Limb (tissue), 2 donors: ENCODE results near the gene NFIB.

Experiments used
- DNase-seq, 2 donors: peaks; one replicate each; pipeline ENCODE4 v3.0.0-alpha.2; 2016; ENCODE audit errors: extremely low spot score in 2 of 2

The NFIB gene

DNA sequence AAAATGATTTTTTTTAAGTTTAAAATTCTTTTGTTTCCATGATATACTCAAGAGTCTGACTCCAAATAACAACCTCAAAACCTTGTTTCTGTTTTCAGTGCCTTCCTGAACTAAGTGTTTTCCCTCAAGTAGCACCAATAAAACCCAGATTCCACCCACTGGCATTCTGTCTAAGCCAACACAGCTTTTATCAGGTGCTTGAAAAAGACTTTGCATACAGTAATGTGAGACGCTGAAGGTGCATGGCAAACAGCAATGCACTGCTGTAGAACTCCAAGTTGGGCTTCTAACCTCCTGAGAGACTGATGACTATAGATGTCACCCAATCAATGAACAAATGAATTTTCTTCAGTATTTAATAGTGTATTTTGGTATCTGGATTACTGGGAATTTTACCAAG lies 95.7 kb downstream of the NFIB start:
- no peak for DNase-seq

DNA sequence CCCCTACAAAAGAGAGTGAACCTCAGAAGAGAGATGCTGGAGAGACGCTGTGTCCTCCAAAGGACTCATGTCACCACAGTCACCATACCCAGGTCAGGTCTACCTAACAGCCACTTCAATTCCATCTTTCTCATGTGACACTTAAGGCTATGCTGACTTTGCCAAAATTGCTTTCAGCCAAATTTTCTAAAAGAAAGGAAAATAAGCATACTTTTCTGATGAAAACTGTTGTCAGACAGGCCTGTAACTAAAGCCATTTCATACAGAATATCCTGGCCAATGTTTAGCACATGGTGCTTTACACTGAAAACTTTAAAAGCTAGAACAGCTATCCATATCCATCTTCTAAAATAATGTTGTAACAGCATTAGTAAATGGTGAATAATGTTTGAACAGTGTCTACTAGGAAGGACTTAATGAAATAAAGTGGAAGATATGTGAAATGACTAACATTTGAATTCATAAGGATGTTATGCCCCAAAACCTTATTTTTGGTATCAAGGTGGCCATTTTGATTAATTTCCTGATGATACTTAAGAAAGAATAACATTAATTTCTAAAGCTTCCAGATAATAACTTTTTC lies 97.2 kb downstream of the NFIB start:
- DNase-seq, result no peak

- DNase-seq, result no peak
Measured at GRCh38 chr9:14215614-14216013, 98.3 kb downstream of the NFIB start.

DNA sequence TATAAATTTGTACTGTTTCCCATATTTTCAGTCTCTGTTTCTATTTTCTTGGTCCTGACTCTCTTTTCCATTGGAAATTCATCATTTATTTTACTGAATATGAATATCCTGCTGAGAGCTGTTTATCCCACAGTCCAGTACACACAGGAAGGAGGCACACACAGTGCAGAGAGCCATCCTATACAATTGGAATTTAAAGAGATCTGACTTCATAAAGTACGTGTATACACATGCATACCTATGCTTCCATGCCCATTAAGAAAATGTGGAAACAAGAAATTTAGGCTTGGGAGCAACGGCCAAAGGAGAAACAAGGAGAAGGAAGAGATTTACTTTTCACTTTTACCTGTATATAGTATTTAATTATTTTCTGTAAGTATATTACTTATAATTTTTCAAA lies 99.2 kb downstream of the NFIB start:
- no peak for DNase-seq

DNA sequence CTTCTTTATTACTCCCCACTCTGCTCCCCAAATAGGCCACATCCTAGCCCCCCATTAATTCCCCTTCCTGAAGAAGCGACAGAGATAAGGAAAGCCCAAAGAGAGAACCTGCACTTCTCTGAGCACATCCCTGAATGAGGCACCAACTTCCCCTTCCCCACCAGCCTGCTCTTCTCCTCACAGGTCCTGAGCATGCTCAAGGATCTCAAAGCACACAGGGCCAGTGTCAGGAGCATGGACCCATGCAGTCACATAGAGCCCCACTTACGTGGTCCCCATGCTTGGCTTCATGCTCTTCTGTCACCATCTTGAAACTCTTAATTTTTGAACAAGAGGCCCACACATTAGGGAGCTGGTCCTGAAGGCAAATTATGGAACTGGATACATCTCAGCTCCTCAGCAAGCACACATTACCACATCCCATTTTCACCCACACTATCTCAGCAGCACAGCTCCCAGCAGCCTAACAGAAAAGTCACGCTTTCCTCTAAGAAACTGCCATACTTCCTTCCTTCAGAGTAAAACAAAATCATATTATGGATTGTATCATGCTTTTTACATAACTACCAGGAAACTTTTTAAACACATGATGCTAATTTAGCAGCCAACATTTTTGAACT lies 99.8 kb downstream of the NFIB start:
- DNase-seq, result no peak

DNA sequence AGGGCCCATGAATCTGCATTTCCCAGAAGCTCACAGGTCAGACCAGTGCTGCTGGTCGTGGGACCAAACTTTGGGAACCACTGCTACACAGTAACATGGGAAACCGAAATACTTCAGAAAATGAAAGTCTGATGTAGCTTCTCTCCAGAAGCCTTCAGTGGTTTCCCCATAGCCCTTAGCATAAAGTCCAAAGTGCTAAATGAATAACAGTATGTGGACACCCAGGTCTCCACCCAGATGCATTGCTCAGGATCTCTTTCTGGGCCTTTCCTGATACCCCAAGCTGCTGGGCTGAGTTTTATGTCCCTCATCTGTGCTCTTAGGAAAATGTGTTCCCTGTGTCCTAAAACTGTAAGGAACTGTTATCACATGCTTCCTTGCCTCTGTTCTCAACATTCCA lies 100.4 kb downstream of the NFIB start:
- DNase-seq, result no peak

- no peak for DNase-seq
Measured at GRCh38 chr9:14212697-14213420, 101.1 kb downstream of the NFIB start.

- DNase-seq, result no peak
Measured at GRCh38 chr9:14212077-14212476, 101.9 kb downstream of the NFIB start.

GRCh38 chr9:14211564-14211963 lies 102.4 kb downstream of the NFIB start:
- no peak for DNase-seq

- no peak for DNase-seq
Measured at GRCh38 chr9:14210428-14210827, 103.5 kb downstream of the NFIB start.

GRCh38 chr9:14209399-14210345 lies 104.3 kb downstream of the NFIB start:
- DNase-seq, result no peak

DNA sequence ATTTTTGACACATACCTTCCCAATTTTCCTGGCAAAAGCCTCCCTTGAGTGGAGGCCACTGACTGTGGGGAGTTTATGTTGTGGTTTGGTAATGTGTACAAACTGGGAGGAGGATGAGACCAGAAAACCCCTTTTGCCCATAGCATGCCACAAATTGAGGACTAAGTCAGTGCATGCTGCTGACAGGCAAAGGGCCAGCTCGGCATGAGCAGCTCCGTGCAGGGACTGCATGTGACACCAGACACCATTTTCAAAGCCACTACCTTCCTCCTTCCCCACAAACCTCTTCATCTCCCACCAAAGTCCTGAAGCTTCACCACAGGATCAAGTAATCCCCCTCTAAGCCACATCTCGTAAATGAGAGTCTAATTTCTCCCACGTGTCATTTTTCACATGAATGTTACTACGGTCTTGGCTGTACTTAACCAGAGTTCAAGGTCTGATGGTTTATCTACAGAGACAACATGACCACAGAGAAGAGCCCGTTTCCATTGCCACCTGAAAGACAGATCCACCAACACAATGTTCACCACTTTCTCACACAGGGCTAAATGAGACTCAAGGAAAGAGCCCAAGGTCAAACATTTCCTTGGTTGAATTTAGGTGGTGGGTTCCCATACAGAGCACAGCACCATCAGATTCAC lies 106.5 kb downstream of the NFIB start:
- no peak for DNase-seq

DNA sequence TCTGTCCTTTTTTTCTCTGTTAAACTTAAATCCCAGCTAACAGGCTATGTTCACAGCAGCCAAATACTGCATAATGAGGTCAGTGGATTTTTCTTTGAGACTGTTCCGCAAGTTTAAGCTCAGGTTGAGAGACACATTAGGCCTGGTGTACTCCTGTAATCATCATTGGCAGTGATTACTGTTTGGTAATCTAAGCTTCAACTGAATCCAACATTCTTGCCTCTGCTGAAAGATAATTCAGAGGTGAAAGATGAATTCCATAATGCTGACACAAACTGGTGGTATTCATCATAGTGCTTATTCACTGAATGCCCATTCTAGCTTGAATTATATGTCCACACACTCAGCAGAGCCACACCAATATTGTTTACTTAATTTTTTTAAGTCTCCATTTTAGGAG lies 108.5 kb downstream of the NFIB start:
- no peak for DNase-seq

GRCh38 chr9:14203356-14204056 lies 110.4 kb downstream of the NFIB start:
- DNase-seq, result no peak

DNA sequence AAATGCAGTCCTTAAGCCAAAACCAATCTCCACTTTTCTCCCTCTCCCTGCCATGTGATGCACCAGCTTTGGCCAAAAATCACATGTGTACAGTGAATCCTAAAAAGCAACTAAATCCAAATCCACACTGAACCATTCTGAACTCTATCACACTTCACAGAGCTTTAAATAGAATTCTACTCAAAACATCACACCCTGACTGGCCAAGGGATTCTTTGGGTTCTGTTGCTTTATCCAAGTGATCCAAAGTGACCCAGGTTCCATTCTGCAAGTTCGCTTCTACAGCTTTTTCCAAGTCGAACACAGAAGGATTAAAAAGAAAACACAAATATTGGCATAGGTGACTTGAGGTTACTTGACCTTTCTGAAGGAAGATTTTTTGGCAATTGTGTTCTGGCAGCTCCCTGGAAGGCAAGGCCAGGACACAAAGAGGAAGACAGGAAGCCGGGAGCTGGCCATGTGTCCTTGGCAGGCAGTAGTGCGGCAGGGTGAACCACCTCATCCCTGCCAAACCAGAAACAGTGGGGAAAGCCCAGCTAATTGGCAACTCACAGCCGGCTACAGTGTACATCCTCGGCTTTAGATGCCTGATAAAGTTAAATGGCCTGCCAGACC lies 115.0 kb downstream of the NFIB start:
- DNase-seq, result no peak

GRCh38 chr9:14198047-14198840 lies 115.7 kb downstream of the NFIB start:
- DNase-seq, result no peak

- no peak for DNase-seq
Measured at GRCh38 chr9:14197325-14197858, 116.5 kb downstream of the NFIB start.

DNA sequence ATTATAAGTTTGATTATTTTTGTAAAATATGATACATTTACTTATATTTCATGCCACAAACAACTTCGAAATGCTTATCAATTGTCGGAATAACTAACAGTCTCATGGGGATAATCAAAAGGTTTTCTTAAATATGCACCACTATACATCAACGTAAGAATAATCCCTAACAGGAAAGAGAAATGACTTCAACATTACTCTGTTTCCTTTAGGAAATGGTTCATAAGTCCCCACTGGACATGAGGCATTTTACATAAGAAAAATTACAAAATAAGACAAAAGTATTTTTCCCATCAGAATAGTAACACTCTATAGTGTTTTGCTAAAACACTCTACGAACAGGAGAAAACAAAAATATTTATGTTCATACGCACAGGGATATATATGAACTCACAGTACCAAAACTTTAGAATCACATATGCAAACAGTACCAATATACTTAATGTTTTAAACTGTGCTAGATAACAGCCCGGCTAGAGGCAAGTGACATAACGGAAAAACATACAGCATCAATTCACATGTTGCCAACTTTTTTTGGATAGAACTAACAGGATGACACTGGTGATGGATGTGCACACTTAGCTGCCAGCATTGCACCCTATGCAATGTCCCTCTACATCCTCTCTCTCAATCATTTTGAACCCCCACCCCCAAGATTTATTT lies 120.5 kb downstream of the NFIB start:
- DNase-seq, result no peak

DNA sequence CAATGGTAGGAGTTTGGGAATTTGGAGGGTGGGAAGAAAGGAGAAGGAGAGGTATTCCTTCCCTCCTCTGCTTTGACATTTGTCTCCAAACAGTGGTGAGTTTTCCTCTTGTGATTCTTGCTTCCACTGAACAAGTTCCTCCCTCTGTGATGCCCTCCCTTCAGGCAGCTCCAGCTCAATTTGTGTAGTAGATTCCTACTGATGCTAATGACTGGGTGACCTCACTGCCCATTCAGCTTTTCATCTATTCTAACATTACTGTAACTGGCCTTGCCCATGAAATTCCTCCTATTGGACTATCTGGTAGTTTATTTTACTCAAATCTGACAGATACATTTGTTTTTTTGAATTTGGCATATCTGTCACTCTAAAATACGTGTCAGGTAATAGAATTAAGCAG lies 121.4 kb downstream of the NFIB start:
- no peak for DNase-seq
